Uterus (tissue), 4 donors: ENCODE results near the gene ARID2. TPM values are rescaled to one million over a fixed set of nuclear protein-coding genes. Genes with fewer than 3 reads are reported as not detected.

Experiments used
- DNase-seq, 2 donors: peaks; one replicate each; pipeline ENCODE4 v3.0.0-alpha.2; 2019 to 2020
- H3K27ac ChIP-seq, 2 donors: fragments of 200-600 bp; sonication (generic); 1 replicate in 1 of 2; 2 replicates in 1 of 2; pipeline ENCODE4 v1.5.1; 2016 to 2018
- H3K27me3 ChIP-seq, 2 donors: fragments of 200-600 bp; sonication (generic); one replicate each; pipeline ENCODE4 v1.5.1; 2018 to 2019; ENCODE audit warnings: control low read depth in 1 of 2
- H3K36me3 ChIP-seq, 2 donors: fragments of 200-600 bp; sonication (generic); one replicate each; pipeline ENCODE4 v1.5.1; 2019; ENCODE audit warnings: control low read depth in 1 of 2
- H3K4me1 ChIP-seq, 2 donors: fragments of 200-600 bp; sonication (generic); one replicate each; pipeline ENCODE4 v1.5.1; 2018 to 2019; ENCODE audit warnings: control low read depth in 1 of 2
- H3K4me3 ChIP-seq, 2 donors: fragments of 200-600 bp; sonication (generic); 1 replicate in 1 of 2; 2 replicates in 1 of 2; pipeline ENCODE4 v1.5.1; 2018 to 2019; ENCODE audit warnings: mild to moderate bottlenecking in 1 of 2
- H3K9me3 ChIP-seq, 2 donors: fragments of 200-600 bp; sonication (generic); one replicate each; pipeline ENCODE4 v1.5.1; 2019; ENCODE audit warnings: control low read depth in 1 of 2
- POLR2A ChIP-seq, 2 donors: fragments of 450-650 bp; IDR thresholded peaks; one replicate each; pipeline ENCODE4 v1.6.1; 2016; ENCODE audit warnings: antibody characterized with exemption in 2 of 2, mild to moderate bottlenecking in 1 of 2, moderate library complexity in 1 of 2
- intact Hi-C: fragments of 100-400 bp; cut with DNase I; formaldehyde crosslinking; loops from one replicate; pipeline ENCODE4 v1.15.1; 2023; ENCODE audit warnings: low total_unique reads
- total RNA-seq, 4 donors: library from RNA; depleted of rRNA in 3 of 4; stranded (reverse); fragments of >200 nt in 3 of 4; gene quantifications; one replicate each; pipeline versions ENCODE4 v1.1.0 to v1.2.4, GENCODE V29; 2014 to 2023
- TF ChIP-seq, protein P1 (sequence below), 4 experiments: fragments of 200-600 bp in 2 of 4; fragments of 450-650 bp in 2 of 4; sonication (generic) in 2 of 4; IDR thresholded peaks; one replicate each; pipeline ENCODE4 v1.5.1; 2016 to 2019; ENCODE audit warnings: antibody characterized with exemption in 4 of 4, mild to moderate bottlenecking in 2 of 4, moderate library complexity in 1 of 4
- donor health status: DM: yes; HTN: yes; CAD: no.

ARID2 gene
- total RNA-seq, 4 donors from 2014 or later, result 24.3 to 112 (median 56.8) TPM

DNA sequence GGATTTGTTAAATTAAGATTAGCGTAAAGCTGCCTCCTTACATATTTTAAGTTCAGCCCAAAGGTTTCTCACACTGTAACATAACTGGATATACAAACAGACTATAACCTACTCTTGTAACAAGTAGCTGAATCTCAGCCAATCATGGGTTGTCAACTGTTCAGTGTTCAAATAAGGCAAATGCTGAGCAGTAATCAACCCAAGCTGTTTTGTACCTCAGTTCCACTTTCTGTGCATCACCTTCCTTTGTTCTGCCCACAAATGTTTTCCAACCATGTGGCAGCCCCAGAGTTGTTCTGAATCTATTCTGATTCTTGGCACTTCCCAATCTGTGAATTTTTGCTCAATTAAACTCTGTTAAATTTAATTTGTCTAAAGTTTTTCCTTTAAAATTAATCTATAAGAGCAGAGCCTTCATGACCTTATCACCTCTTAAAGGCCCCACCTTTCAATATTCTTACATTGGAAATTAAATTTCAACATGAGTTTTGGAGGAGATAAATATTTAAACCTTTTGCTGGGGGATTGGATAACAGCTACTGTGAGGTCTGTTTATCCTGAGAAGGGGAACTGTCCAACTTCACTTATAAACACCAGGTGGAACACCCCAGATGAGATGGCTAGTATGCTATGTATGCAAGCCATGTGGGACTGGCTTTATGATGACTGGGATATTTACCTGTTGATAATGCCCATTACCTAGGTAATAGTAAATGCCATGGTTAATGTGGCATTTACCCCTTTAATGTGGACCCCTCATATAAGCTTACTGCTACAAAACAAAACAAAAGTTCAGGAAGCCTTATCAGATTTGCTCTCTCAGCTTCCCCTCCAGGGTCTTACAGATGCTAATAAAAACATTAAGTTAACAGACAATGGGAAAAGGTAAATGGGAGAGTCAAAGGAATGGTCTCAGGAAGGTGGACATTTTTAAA lies 42.2 kb upstream of the ARID2 start:
- H3K4me1 ChIP-seq, result no peaks in the 10 kb centered on the region
- no peak overlapping the region for H3K4me3 ChIP-seq
- H3K27ac ChIP-seq, result no peak overlapping the region
- DNase-seq, result no peak
- H3K9me3 ChIP-seq, result no peaks in the 10 kb centered on the region
- intact Hi-C loops, result no loop called here
- no peaks in the 10 kb centered on the region for H3K36me3 ChIP-seq
- TF ChIP-seq, protein P1, sequence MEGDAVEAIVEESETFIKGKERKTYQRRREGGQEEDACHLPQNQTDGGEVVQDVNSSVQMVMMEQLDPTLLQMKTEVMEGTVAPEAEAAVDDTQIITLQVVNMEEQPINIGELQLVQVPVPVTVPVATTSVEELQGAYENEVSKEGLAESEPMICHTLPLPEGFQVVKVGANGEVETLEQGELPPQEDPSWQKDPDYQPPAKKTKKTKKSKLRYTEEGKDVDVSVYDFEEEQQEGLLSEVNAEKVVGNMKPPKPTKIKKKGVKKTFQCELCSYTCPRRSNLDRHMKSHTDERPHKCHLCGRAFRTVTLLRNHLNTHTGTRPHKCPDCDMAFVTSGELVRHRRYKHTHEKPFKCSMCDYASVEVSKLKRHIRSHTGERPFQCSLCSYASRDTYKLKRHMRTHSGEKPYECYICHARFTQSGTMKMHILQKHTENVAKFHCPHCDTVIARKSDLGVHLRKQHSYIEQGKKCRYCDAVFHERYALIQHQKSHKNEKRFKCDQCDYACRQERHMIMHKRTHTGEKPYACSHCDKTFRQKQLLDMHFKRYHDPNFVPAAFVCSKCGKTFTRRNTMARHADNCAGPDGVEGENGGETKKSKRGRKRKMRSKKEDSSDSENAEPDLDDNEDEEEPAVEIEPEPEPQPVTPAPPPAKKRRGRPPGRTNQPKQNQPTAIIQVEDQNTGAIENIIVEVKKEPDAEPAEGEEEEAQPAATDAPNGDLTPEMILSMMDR (IDR thresholded peaks at IDR 0.05), result no peak
- TF ChIP-seq POLR2A (IDR thresholded peaks at IDR 0.05), result no peak
- no peaks in the 10 kb centered on the region for H3K27me3 ChIP-seq

DNA sequence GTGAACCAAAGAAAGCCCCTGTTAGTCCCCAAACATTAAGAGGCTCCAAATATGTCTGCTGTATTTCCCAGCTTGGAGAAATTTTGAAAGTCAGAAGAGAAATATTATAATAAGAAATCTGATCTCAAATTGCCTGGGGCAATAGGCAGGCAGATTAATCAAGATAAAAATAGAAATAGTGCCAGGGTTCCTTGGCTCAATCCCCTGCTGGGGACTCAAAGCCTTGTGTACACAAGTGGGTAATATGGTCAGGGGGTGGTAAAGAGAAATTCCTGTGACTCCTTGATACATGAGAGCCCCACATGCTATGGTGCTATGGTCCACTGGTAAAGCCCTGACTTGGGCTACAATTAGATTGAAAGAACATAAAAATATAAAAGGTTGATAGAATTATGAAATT lies 41.3 kb upstream of the ARID2 start:
- H3K4me1 ChIP-seq, result no peaks in the 10 kb centered on the region
- no peak for DNase-seq
- no peaks in the 10 kb centered on the region for H3K27me3 ChIP-seq
- H3K27ac ChIP-seq, result no peak overlapping the region
- intact Hi-C loops, result no loop called here
- no peaks in the 10 kb centered on the region for H3K36me3 ChIP-seq
- no peak overlapping the region for H3K4me3 ChIP-seq
- H3K9me3 ChIP-seq, result no peaks in the 10 kb centered on the region
- TF ChIP-seq, protein P1 (IDR thresholded peaks at IDR 0.05), result no peak
- no peak for TF ChIP-seq POLR2A (IDR thresholded peaks at IDR 0.05)

DNA sequence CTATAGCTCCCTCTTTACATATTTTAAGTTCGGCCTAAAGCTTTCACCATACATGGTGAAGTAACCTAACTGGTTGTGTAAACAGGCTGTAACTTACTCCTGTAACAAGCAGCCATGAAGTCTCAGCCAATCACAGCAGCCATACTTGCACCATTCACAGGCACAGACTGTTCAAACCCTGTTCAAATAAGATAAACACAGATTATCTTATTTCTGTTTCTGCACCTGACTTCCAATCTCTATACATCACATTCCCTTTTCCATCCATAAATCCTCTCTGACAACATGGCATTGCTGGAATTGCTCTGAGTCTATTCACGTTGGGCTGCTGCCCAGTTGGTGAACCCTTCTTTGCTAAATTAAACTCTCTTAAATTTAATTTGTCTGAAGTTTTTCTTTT lies 34.5 kb upstream of the ARID2 start:
- Histone ChIP-seq H3K27me3 (no peaks in the 10 kb centered on the region), H3K27ac (no peak overlapping the region), H3K9me3 (no peaks in the 10 kb centered on the region), H3K4me1 (no peaks in the 10 kb centered on the region), H3K4me3 (no peak overlapping the region), H3K36me3 (no peaks in the 10 kb centered on the region)
- DNase-seq, result no peak
- intact Hi-C loops, result no loop called here
- TF ChIP-seq POLR2A (IDR thresholded peaks at IDR 0.05), result no peak

DNA sequence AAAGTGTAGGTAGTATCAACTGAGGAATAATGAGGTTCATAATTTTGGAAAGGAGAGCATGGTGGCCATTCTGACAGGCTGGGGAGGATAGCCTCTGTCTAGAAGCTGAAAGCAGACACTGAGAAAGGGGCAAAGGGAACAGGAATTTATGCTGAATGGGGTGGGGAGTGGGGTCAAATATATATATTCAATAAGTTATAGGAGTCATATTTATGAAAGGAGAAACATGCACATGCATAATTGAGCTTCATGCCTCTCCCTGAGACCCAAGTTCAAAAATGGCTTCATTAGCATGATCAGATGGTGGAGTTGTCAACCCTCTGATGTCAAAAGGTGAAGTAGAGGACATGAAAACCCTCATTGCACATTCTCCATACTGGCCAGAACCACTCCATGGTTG lies 33.9 kb upstream of the ARID2 start:
- Histone ChIP-seq H3K9me3 (no peaks in the 10 kb centered on the region), H3K27ac (no peak overlapping the region), H3K27me3 (no peaks in the 10 kb centered on the region), H3K36me3 (no peaks in the 10 kb centered on the region), H3K4me3 (no peak overlapping the region), H3K4me1 (no peaks in the 10 kb centered on the region)
- DNase-seq, result no peak
- TF ChIP-seq, protein P1 (IDR thresholded peaks at IDR 0.05), result no peak
- no peak for TF ChIP-seq POLR2A (IDR thresholded peaks at IDR 0.05)
- intact Hi-C loops, result no loop called here

- no peak overlapping the region for H3K4me3 ChIP-seq
- TF ChIP-seq, protein P1 (IDR thresholded peaks at IDR 0.05), result no peak
- no peak for TF ChIP-seq POLR2A (IDR thresholded peaks at IDR 0.05)
- no peak overlapping the region for H3K27ac ChIP-seq
- no peak for DNase-seq
- intact Hi-C loops, result no loop called here
- H3K4me1 ChIP-seq, result no peaks in the 10 kb centered on the region
- no peaks in the 10 kb centered on the region for H3K36me3 ChIP-seq
- no peaks in the 10 kb centered on the region for H3K9me3 ChIP-seq
- H3K27me3 ChIP-seq, result no peaks in the 10 kb centered on the region
These were observed 33.5 kb upstream of the ARID2 start for GRCh38 chr12:45696049-45696448.
